ENCODE data around the gene ERN1.

The ERN1 gene

GRCh38 chr17:64074704-64075426, 55.1 kb downstream of the ERN1 start (continued):
- no peak for TF ChIP-seq AEBP2 (tag by site-specific recombination; IDR thresholded peaks at IDR 0.05; ENCODE audit: borderline replicate concordance)
- TF ChIP-seq ZNF335 (tag by site-specific recombination; conservative IDR thresholded peaks at IDR 0.05) = 0 out of 2 replicates have a peak, but pooled peaks have one; percentile 15
- TF ChIP-seq SCRT2 (tag by site-specific recombination; IDR thresholded peaks at IDR 0.05) = no peak
- TF ChIP-seq ZNF660 (tag by site-specific recombination; IDR thresholded peaks at IDR 0.05) = peak; percentile 85

GRCh38 chr17:64073771-64074703, 55.9 kb downstream of the ERN1 start:
- no peak overlapping the region for H3K4me3 ChIP-seq (ENCODE audit: low read depth, low read length)
- peaks cover 0 to 33% of the 10 kb centered on the region in 2 experiments; a peak in 2 of 3 replicates for H3K36me3 ChIP-seq (ENCODE audit: control insufficient read depth in 2 of 2, insufficient read depth in 1 of 2, low read length in 2 of 2)
- no peaks in the 10 kb centered on the region for H3K9me3 ChIP-seq (ENCODE audit: control insufficient read depth, insufficient read depth, low read depth, low read length)
- ChIA-PET CTCF (interaction anchor here (0.7 to 1.1 kb wide), 4 partner anchors 48 to 218 kb away, joined by 3 to 6 read pairs (median 3); no protein-coding TSS in a partner anchor), POLR2A (no interaction called here)
- no peaks in the 10 kb centered on the region for H3K4me1 ChIP-seq (ENCODE audit: control insufficient read depth, insufficient read depth, low read length)
- H3K27ac ChIP-seq (ENCODE audit: extremely low read depth, low read depth, low read length) = no peak overlapping the region
- TF ChIP-seq ZNF501 (tag by site-specific recombination; IDR thresholded peaks at IDR 0.05) (no peak), ZNF248 (tag by site-specific recombination; IDR thresholded peaks at IDR 0.05) (no peak), CTCF (tag by site-specific recombination; IDR thresholded peaks at IDR 0.05) (no peak), ZNF830 (tag by site-specific recombination; IDR thresholded peaks at IDR 0.05; ENCODE audit: low read depth) (no peak), ZNF114 (tag by site-specific recombination; IDR thresholded peaks at IDR 0.05) (no peak), ZNF112 (tag by site-specific recombination; IDR thresholded peaks at IDR 0.05) (no peak)

GRCh38 chr17:64071111-64071510, 58.8 kb downstream of the ERN1 start:
- POLR2A ChIA-PET = no interaction called here
- no peaks in the 10 kb centered on the region for H3K9me3 ChIP-seq (ENCODE audit: control insufficient read depth, insufficient read depth, low read depth, low read length)
- H3K27ac ChIP-seq (ENCODE audit: extremely low read depth, low read depth, low read length) = no peak overlapping the region
- CTCF ChIA-PET = interaction anchor here (1.4 kb wide), 1 partner anchor 63 kb away, joined by 4 read pairs; no protein-coding TSS in a partner anchor
- H3K4me1 ChIP-seq (ENCODE audit: control insufficient read depth, insufficient read depth, low read length) = no peaks in the 10 kb centered on the region
- no peak overlapping the region for H3K4me3 ChIP-seq (ENCODE audit: low read depth, low read length)
- peaks cover 0 to 47% of the 10 kb centered on the region in 2 experiments; a peak in 2 of 3 replicates for H3K36me3 ChIP-seq (ENCODE audit: control insufficient read depth in 2 of 2, insufficient read depth in 1 of 2, low read length in 2 of 2)
- TF ChIP-seq ZNF585B (tag by site-specific recombination; IDR thresholded peaks at IDR 0.05) (no peak), PRDM2 (tag by site-specific recombination; IDR thresholded peaks at IDR 0.05; ENCODE audit: borderline replicate concordance) (no peak), ZNF16 (tag by site-specific recombination; IDR thresholded peaks at IDR 0.05; ENCODE audit: low read depth) (no peak), ZNF560 (tag by site-specific recombination; IDR thresholded peaks at IDR 0.05; ENCODE audit: borderline replicate concordance) (no peak), ZNF280D (tag by site-specific recombination; IDR thresholded peaks at IDR 0.05) (no peak), ZNF76 (tag by site-specific recombination; IDR thresholded peaks at IDR 0.05; ENCODE audit: borderline replicate concordance, low read depth) (no peak), ZNF580 (tag by site-specific recombination; IDR thresholded peaks at IDR 0.05) (no peak)

Data from HEK293 (cell line).